GM19238 (cell line): Measurements from ENCODE around the gene MAP1S.

Experiments
- DNase-seq: peaks from one replicate; pipeline ENCODE4 v3.0.0; 2011; ENCODE audit warnings: low spot score; ENCODE audit not compliant: insufficient read length

MAP1S gene

GRCh38 chr19:17718947-17719711 lies at the start of gene MAP1S:
MAP1S (plus strand) TSS chr19:17719480; CDS start chr19:17719503, 23 bp downstream.
- peak; percentile 93 for DNase-seq

GRCh38 chr19:17671906-17672305 lies 47.4 kb upstream of the MAP1S start:
- DNase-seq: no peak

- no peak for DNase-seq
These were observed 45.1 kb upstream of the MAP1S start for GRCh38 chr19:17673937-17674799.

GRCh38 chr19:17676295-17676694 lies 43.0 kb upstream of the MAP1S start:
- no peak for DNase-seq

- DNase-seq: no peak
These were observed 42.3 kb upstream of the MAP1S start for GRCh38 chr19:17677002-17677401.

GRCh38 chr19:17678836-17679235 lies 40.4 kb upstream of the MAP1S start:
- DNase-seq: no peak

GRCh38 chr19:17679526-17680229 lies 39.6 kb upstream of the MAP1S start:
- no peak for DNase-seq

- DNase-seq: peak; percentile 57
These were observed 39.0 kb upstream of the MAP1S start for GRCh38 chr19:17680230-17680722.

- no peak for DNase-seq
These were observed 37.7 kb upstream of the MAP1S start for GRCh38 chr19:17681505-17682125.

- DNase-seq: no peak
These were observed 37.0 kb upstream of the MAP1S start for GRCh38 chr19:17682273-17682672.

GRCh38 chr19:17683078-17683477 lies 36.2 kb upstream of the MAP1S start:
- DNase-seq: no peak

GRCh38 chr19:17684256-17684655 lies 35.0 kb upstream of the MAP1S start:
- DNase-seq: no peak

- no peak for DNase-seq
These were observed 33.7 kb upstream of the MAP1S start for GRCh38 chr19:17685451-17686022.

- no peak for DNase-seq
These were observed 33.2 kb upstream of the MAP1S start for GRCh38 chr19:17686023-17686521.

- no peak for DNase-seq
These were observed 32.7 kb upstream of the MAP1S start for GRCh38 chr19:17686592-17687024.

GRCh38 chr19:17687141-17687856 lies 32.0 kb upstream of the MAP1S start:
- DNase-seq: no peak

- DNase-seq: no peak
These were observed 31.2 kb upstream of the MAP1S start, which contains the start of gene UNC13A for GRCh38 chr19:17687857-17688784. UNC13A (minus strand) TSS chr19:17688354; CDS start chr19:17688199, 155 bp downstream.

- DNase-seq: no peak
These were observed 30.3 kb upstream of the MAP1S start for GRCh38 chr19:17688853-17689595.
